Lower lobe of right lung (tissue), 2 donors: Measurements from ENCODE around the gene EVX2. TPM values are rescaled to one million over a fixed set of nuclear protein-coding genes. Genes with fewer than 3 reads are reported as not detected.

Experiments used
- ATAC-seq, 2 donors: fragments of 200-7000 bp; cut with Tn5 transposase; one replicate each; pipeline ENCODE4 v1.9.1; 2020 to 2022; ENCODE audit warnings: mild to moderate bottlenecking in 2 of 2, moderate library complexity in 2 of 2
- DNase-seq: peaks from one replicate; pipeline ENCODE4 v3.0.0-alpha.2; 2020
- H3K27ac ChIP-seq: fragments of 200-600 bp; one replicate; pipeline ENCODE4 v1.8.0; 2022
- H3K27me3 ChIP-seq: fragments of 200-600 bp; one replicate; pipeline ENCODE4 v1.8.0; 2022; ENCODE audit warnings: low read depth
- H3K36me3 ChIP-seq: fragments of 200-600 bp; one replicate; pipeline ENCODE4 v1.8.0; 2022; ENCODE audit warnings: mild to moderate bottlenecking
- H3K4me1 ChIP-seq: fragments of 200-600 bp; one replicate; pipeline ENCODE4 v1.8.0; 2022
- H3K4me3 ChIP-seq: fragments of 200-600 bp; one replicate; pipeline ENCODE4 v1.8.0; 2022; ENCODE audit warnings: mild to moderate bottlenecking
- H3K9me3 ChIP-seq: fragments of 200-600 bp; one replicate; pipeline ENCODE4 v1.8.0; 2022
- CTCF ChIP-seq: fragments of 200-600 bp; IDR thresholded peaks from one replicate; pipeline ENCODE4 v1.8.0; 2022; ENCODE audit warnings: antibody characterized with exemption, mild to moderate bottlenecking
- intact Hi-C: fragments of 100-400 bp; cut with DNase I; formaldehyde crosslinking; loops from one replicate; pipeline ENCODE4 v1.11.0; 2022
- total RNA-seq: library from RNA; stranded (reverse); fragmentation: NEBNext Ultra II Directional; extraction: Animal tissue kit (Norgen Biotek cat#: 25700); gene quantifications from one replicate; pipeline ENCODE4 v1.2.1, GENCODE V29; 2021
- donor health status: DM: no; HTN: yes; CAD: no; lungs with severe emphysema.

The EVX2 gene
- total RNA-seq, 1 donor from 2014 or later = not detected

GRCh38 chr2:176085861-176086771, 2.4 kb upstream of the EVX2 start:
- Histone ChIP-seq H3K9me3 (no peaks in the 10 kb centered on the region), H3K27me3 (peaks cover 100% of the 10 kb centered on the region), H3K27ac (no peak overlapping the region), H3K36me3 (no peaks in the 10 kb centered on the region), H3K4me1 (peaks cover 21% of the 10 kb centered on the region), H3K4me3 (no peak overlapping the region)
- ATAC-seq (peak; percentile 11 to 17), DNase-seq (no peak)
- peak; percentile 26 for TF ChIP-seq CTCF
- intact Hi-C loops = no loop called here

DNA sequence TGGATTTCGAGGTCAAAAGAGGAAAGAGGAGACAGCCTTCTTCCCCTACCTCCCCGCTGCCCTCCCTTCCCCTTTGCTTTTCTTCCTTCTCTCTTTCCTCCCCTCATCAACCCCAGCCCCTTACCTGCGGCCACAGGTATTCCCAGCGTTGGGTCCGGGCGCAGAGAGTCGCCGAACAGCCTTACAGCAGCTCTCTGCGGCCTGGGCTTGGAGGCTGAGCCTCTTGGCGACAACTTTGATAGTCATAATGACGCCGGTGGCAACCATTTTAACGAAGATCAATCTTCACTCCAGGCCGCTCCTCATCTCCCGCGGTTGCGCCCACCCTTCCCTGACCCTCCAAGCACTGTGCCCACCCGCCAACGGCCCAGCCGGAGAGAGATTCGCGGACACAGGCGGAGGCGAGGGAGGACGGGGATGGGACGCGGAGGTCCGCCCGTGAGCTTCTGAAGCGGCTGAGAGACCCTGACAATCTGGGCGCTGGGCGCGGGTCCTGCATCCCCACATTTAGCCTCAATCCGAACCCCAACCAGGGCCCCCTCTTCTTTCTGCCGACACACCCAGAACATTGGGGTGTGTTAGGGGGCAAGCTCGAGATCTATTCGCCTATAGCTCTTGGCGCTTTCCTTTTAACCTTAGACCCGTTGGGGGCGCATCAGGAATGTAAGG, 1.5 kb upstream of the EVX2 start:
- Histone ChIP-seq H3K4me1 (peaks cover 21% of the 10 kb centered on the region), H3K4me3 (no peak overlapping the region), H3K27ac (no peak overlapping the region), H3K36me3 (no peaks in the 10 kb centered on the region), H3K9me3 (no peaks in the 10 kb centered on the region), H3K27me3 (peaks cover 100% of the 10 kb centered on the region)
- intact Hi-C loops = no loop called here
- ATAC-seq (no peak), DNase-seq (no peak)
- TF ChIP-seq CTCF = no peak

DNA sequence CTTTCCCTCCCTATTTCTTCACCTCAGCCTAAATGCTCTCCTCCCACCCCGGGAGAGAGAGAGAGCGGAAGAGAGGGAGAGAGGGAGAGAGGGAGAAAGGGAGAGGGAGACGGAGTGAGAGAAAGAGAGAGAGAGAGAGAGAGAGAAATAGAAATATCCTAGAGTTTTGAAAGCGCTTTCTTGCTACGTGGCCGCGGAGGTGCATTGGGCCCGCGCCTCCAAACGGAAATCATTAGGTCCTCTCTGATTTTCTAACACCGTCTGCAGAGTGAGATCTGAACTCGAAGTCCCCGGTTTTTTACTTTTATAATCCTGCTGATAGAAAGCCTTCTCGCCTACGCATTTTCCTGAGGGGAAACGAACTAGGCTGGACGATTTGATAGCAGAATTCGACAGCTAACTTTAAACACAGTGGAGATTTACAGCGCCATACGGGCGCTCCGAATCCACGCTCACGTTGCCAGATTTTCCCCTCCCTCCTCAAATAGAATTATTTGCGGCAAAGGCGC, 903 bp upstream of the EVX2 start:
- H3K4me3 ChIP-seq = no peak overlapping the region
- no peak for TF ChIP-seq CTCF
- DNase-seq (no peak), ATAC-seq (no peak)
- intact Hi-C loops = no loop called here
- no peaks in the 10 kb centered on the region for H3K36me3 ChIP-seq
- H3K4me1 ChIP-seq = peaks cover 21% of the 10 kb centered on the region
- H3K27ac ChIP-seq = no peak overlapping the region
- H3K9me3 ChIP-seq = no peaks in the 10 kb centered on the region
- H3K27me3 ChIP-seq = peaks cover 97% of the 10 kb centered on the region

- no peak for DNase-seq
- Histone ChIP-seq H3K36me3 (no peaks in the 10 kb centered on the region), H3K9me3 (no peaks in the 10 kb centered on the region), H3K27ac (no peak overlapping the region), H3K4me3 (no peak overlapping the region), H3K27me3 (peaks cover 97% of the 10 kb centered on the region), H3K4me1 (peaks cover 19% of the 10 kb centered on the region)
- intact Hi-C loops = no loop called here
- TF ChIP-seq CTCF = no peak
- no peak for ATAC-seq
These were observed 674 bp downstream of the EVX2 start for GRCh38 chr2:176082824-176083751.

DNA sequence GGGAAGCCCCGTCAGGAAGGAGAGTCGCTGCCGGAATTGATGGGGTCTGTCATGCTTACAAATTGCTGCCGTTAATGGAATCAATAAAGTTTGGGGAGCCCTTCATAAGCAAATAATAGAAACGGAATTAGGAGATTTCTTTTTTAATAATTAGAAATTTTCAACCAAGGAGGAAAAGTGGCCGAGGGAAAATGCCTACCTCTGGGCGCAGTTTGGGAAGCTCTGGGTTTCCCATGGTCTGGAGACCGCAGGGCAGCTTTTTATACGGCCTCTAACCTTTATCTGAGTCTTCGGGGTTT, 1.3 kb downstream of the EVX2 start:
- no peaks in the 10 kb centered on the region for H3K9me3 ChIP-seq
- intact Hi-C loops = no loop called here
- peaks cover 13% of the 10 kb centered on the region for H3K4me1 ChIP-seq
- no peak for TF ChIP-seq CTCF
- H3K36me3 ChIP-seq = no peaks in the 10 kb centered on the region
- H3K4me3 ChIP-seq = no peak overlapping the region
- no peak overlapping the region for H3K27ac ChIP-seq
- ATAC-seq (no peak), DNase-seq (no peak)
- peaks cover 97% of the 10 kb centered on the region for H3K27me3 ChIP-seq
